ENCODE data around the gene TREX2. TPM values are rescaled to one million over a fixed set of nuclear protein-coding genes. Genes with fewer than 3 reads are reported as not detected.

The TREX2 gene
- total and polyA plus RNA-seq, 2 of the 8 experiments (the other 6 are each of a cell fraction or from before 2014, with no cell fraction given): 0.71 to 0.80 TPM

DNA sequence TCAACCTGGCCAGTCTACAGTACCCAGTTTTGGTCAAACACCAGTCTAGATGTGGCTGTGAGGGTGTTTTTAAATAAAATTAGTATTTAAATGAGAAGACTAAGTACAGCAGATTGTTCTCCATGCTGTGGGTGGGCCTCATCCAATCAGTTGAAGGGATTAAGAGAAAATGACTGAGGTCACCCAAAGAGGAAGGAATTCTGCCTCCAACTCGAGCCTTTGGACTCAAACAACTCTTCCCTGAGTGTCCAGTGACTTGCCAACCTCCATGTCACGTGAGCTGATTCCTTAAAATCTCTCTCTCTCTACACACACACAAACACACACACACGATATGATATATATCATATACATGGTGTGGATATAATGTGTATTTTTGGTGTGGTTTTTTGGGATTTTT, 10.0 kb downstream of the TREX2 start:
- CTCF ChIA-PET (ENCODE audit: partially characterized antibody): no interaction called here
- Histone ChIP-seq H3K9ac (replicated peaks in 1 of 4; ENCODE audit: extremely low read depth in 1 of 4, low read depth in 3 of 4, low read length in 3 of 4) (no peak overlapping the region), H4K8ac (ENCODE audit: extremely low read depth, insufficient read depth, low read length) (no peak overlapping the region), H2AFZ (ENCODE audit: low read length) (no peak overlapping the region), H3K18ac (ENCODE audit: extremely low read depth, low read length) (no peak overlapping the region), H3K14ac (ENCODE audit: insufficient read length) (no peak overlapping the region), H3K23me2 (ENCODE audit: low read depth, low read length) (no peaks in the 10 kb centered on the region), H3K79me2 (ENCODE audit: control insufficient read depth in 1 of 2, insufficient read depth in 2 of 2, low read length in 2 of 2) (no peaks in the 10 kb centered on the region), H3K4ac (replicated peaks; ENCODE audit: insufficient read length, low read depth, low read length) (no peak overlapping the region), H2AK5ac (ENCODE audit: low read depth, low read length) (no peak overlapping the region), H3K27me3 (replicated peaks in 1 of 4; ENCODE audit: control insufficient read depth in 3 of 4, extremely low read depth in 1 of 4, insufficient read depth in 3 of 4, low read length in 3 of 4) (no peaks in the 10 kb centered on the region), H3K4me1 (replicated peaks in 1 of 4; ENCODE audit: control insufficient read depth in 3 of 4, insufficient read depth in 4 of 4, low read length in 3 of 4) (no peaks in the 10 kb centered on the region), H2BK5ac (ENCODE audit: low read depth, low read length) (no peak overlapping the region), H2BK12ac (ENCODE audit: low read depth, low read length) (no peak overlapping the region), H4K91ac (replicated peaks; ENCODE audit: insufficient read length, low read length) (no peak overlapping the region), H4K5ac (ENCODE audit: insufficient read length, low read depth, low read length) (no peak overlapping the region), H4K20me1 (replicated peaks in 1 of 2; ENCODE audit: control insufficient read depth in 1 of 2, insufficient read depth in 2 of 2, low read length in 2 of 2) (no peaks in the 10 kb centered on the region), H3K9me3 (ENCODE audit: insufficient read depth in 2 of 2, low read depth in 1 of 2, low read length in 1 of 2) (no peaks in the 10 kb centered on the region), H2BK20ac (ENCODE audit: low read length) (no peak overlapping the region), H3K56ac (replicated peaks; ENCODE audit: insufficient read length, low read depth, low read length) (no peak overlapping the region), H3K36me3 (ENCODE audit: control insufficient read depth in 2 of 4, insufficient read depth in 4 of 4, low read length in 3 of 4) (no peaks in the 10 kb centered on the region), H3K23ac (ENCODE audit: insufficient read length) (no peak overlapping the region), H3K27ac (ENCODE audit: low read depth, low read length) (no peak overlapping the region), H2BK120ac (replicated peaks; ENCODE audit: low read depth, low read length) (no peak overlapping the region), H3K4me2 (ENCODE audit: insufficient read depth in 1 of 2, low read depth in 2 of 2, low read length in 2 of 2) (no peak overlapping the region), H3K79me1 (ENCODE audit: low read depth, low read length) (no peaks in the 10 kb centered on the region), H2BK15ac (ENCODE audit: low read length) (no peak overlapping the region), H3K4me3 (ENCODE audit: extremely low read depth in 1 of 4, insufficient read depth in 2 of 4, low read depth in 3 of 4, low read length in 4 of 4) (no peak overlapping the region)
- POLR2A ChIA-PET (ENCODE audit: partially characterized antibody): no interaction called here
- WGBS, 2 experiments (ENCODE audit: extremely low coverage in 1 of 2, insufficient coverage in 1 of 2, insufficient read length in 1 of 2, insufficient replicate concordance in 2 of 2, low coverage in 1 of 2, low lambda C conversion rate in 2 of 2, missing lambda C conversion rate in 1 of 2): 67% methylated on average over 3 of the region's 3 CpGs; no CpG with 5 or more reads in 1 of the 2 experiments
- FAIRE-seq: no peak
- DNase-seq (ENCODE audit: low read depth in 1 of 2, low spot score in 2 of 2): no peak
- TF ChIP-seq PHF8 (conservative IDR thresholded peaks at IDR 0.05; ENCODE audit: low read depth, low read length) (no peak), POU5F1 (IDR thresholded peaks at IDR 0.05; ENCODE audit: low read depth, low read length) (no peak), KDM1A (IDR thresholded peaks at IDR 0.05; ENCODE audit: borderline replicate concordance, low read length) (no peak), ATF2 (IDR thresholded peaks at IDR 0.05; ENCODE audit: low read length) (no peak), CTCF (IDR thresholded peaks at IDR 0.05; ENCODE audit: control extremely low read depth in 1 of 3, insufficient read depth in 1 of 3, low read depth in 1 of 3, low read length in 3 of 3) (no peak), JUN (IDR thresholded peaks at IDR 0.05; ENCODE audit: low read depth, low read length) (no peak), MAX (IDR thresholded peaks at IDR 0.05) (no peak)
- TF ChIP-seq, protein P1, sequence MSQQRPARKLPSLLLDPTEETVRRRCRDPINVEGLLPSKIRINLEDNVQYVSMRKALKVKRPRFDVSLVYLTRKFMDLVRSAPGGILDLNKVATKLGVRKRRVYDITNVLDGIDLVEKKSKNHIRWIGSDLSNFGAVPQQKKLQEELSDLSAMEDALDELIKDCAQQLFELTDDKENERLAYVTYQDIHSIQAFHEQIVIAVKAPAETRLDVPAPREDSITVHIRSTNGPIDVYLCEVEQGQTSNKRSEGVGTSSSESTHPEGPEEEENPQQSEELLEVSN (IDR thresholded peaks at IDR 0.05): no peak

Data from H1 (cell line).